Spleen (tissue), 11 donors: Measurements from ENCODE around the gene ZSWIM6. TPM values are rescaled to one million over a fixed set of nuclear protein-coding genes. Genes with fewer than 3 reads are reported as not detected.

ENCODE experiments used
- DNase-seq: peaks from one replicate; pipeline ENCODE4 v3.0.0-alpha.2; 2020
- H3K27ac ChIP-seq, 8 donors: fragments of 200-600 bp; sonication (generic) in 7 of 8; 1 replicate in 4 of 8; 2 replicates in 4 of 8; pipeline versions ENCODE4 v1.5.0 to v1.8.0; 2016 to 2021; ENCODE audit warnings: inconsistent platforms in 4 of 8, mild to moderate bottlenecking in 4 of 8, moderate library complexity in 1 of 8
- H3K27me3 ChIP-seq, 7 donors: fragments of 200-600 bp; sonication (generic) in 6 of 7; replicated peaks in 1 of 7; 1 replicate in 4 of 7; 2 replicates in 3 of 7; pipeline versions ENCODE4 v1.5.0 to v1.8.0; 2016 to 2021; ENCODE audit warnings: inconsistent platforms in 3 of 7, mild to moderate bottlenecking in 1 of 7
- H3K36me3 ChIP-seq, 6 donors: fragments of 200-600 bp; sonication (generic) in 5 of 6; 1 replicate in 4 of 6; 2 replicates in 2 of 6; pipeline versions ENCODE4 v1.5.0 to v1.8.0; 2016 to 2021; ENCODE audit warnings: inconsistent platforms in 2 of 6
- H3K4me1 ChIP-seq, 6 donors: fragments of 200-600 bp; sonication (generic) in 5 of 6; 1 replicate in 3 of 6; 2 replicates in 3 of 6; pipeline versions ENCODE4 v1.5.0 to v1.8.0; 2016 to 2021; ENCODE audit warnings: inconsistent platforms in 3 of 6
- H3K4me3 ChIP-seq, 8 donors: fragments of 200-600 bp; sonication (generic) in 7 of 8; 1 replicate in 4 of 8; 2 replicates in 4 of 8; pipeline versions ENCODE4 v1.5.0 to v1.8.0; 2016 to 2021; ENCODE audit warnings: inconsistent platforms in 4 of 8, mild to moderate bottlenecking in 4 of 8, moderate library complexity in 2 of 8
- H3K9me3 ChIP-seq, 8 donors: fragments of 200-600 bp; sonication (generic) in 7 of 8; 1 replicate in 4 of 8; 2 replicates in 4 of 8; pipeline versions ENCODE4 v1.5.0 to v1.8.0; 2016 to 2021; ENCODE audit warnings: inconsistent platforms in 4 of 8
- CTCF ChIP-seq, 11 experiments: fragments of 200-600 bp in 7 of 11; fragments of 450-650 bp in 4 of 11; sonication (generic) in 4 of 11; IDR thresholded peaks in 8 of 11; conservative IDR thresholded peaks in 3 of 11; 1 replicate in 7 of 11; 2 replicates in 4 of 11; pipeline versions ENCODE4 v1.4.0 to v1.8.0; 2016 to 2021; ENCODE audit warnings: antibody characterized with exemption in 11 of 11, inconsistent platforms in 4 of 11, mild to moderate bottlenecking in 1 of 11
- POLR2A ChIP-seq, 3 donors: fragments of 450-650 bp; IDR thresholded peaks; one replicate each; pipeline ENCODE4 v1.5.1; 2017; ENCODE audit warnings: antibody characterized with exemption in 3 of 3, mild to moderate bottlenecking in 1 of 3
- POLR2AphosphoS5 ChIP-seq, 3 donors: sonication (generic); formaldehyde crosslinking; IDR thresholded peaks; one replicate each; pipeline ENCODE4 v1.5.1; 2017; ENCODE audit warnings: antibody characterized with exemption in 3 of 3
- WGBS, 5 donors: extraction: QIAGEN DNeasy Blood & Tissue Kit in 3 of 5; methylation state at CpG; one replicate each; pipeline versions ENCODE4 v1.1.5 to v1.1.7; 2013 to 2018; 5-methylcytosine and 5-hydroxymethylcytosine counted together
- intact Hi-C: fragments of 100-400 bp; cut with DNase I; formaldehyde crosslinking; loops from one replicate; pipeline ENCODE4 v1.15.0; 2023; ENCODE audit warnings: low total_unique reads
- polyA plus RNA-seq, 3 donors: library from polyadenylated mRNA; stranded (reverse); fragments of 200-250 nt; gene quantifications; one replicate each; pipeline ENCODE4 v1.2.1, GENCODE V29; 2013
- total RNA-seq, 7 donors: library from RNA; depleted of rRNA in 3 of 7; stranded (reverse); fragments of >200 nt in 3 of 7; fragmentation: NEBNext Ultra II Directional in 4 of 7; extraction: Animal tissue kit (Norgen Biotek cat#: 25700) in 4 of 7; gene quantifications; one replicate each; pipeline versions ENCODE4 v1.1.0 to v1.2.1, GENCODE V29; 2016 to 2021
- donor health status: healthy with polysubstance abuse.
- donor health status: DM: no; HTN: no; CAD: no; lungs with moderate emphysema.
- donor health status: DM: no; HTN: no; CAD: no.
- donor health status: Bipolar disorder and iron deficiency.
- donor health status: healthy.
- donor health status: DM: no; HTN: no; CAD: no.
- donor health status: DM: yes; HTN: yes; CAD: no.

Gene ZSWIM6
- total and polyA plus RNA-seq, 10 donors, result 3.1 to 22.9 (median 16.9) TPM

DNA sequence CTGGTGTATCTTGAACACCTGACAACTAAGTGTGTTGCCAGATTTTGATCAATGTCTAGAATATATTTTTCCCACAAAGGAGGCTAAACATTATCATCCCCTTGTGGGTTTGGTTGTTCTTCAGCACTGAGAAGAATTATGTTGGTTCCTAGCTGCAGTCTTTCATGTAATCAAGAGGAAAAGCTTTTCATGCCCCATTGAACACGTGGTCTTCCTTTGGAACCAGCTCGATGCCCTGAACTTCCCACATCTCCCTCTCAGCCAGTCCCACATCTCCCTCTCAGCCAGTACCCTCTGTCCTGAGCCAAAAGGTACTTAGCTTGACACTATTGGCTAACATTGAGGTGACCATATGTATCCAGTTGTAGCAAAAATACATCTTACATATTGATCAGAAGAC is 36.7 kb upstream of the ZSWIM6 start:
- DNase-seq, result no peak
- no peaks in the 10 kb centered on the region for H3K4me1 ChIP-seq
- no peak overlapping the region for H3K4me3 ChIP-seq
- 57 to 75% (median 69%) methylated on average over 2 of the region's 2 CpGs for WGBS, 5 donors
- intact Hi-C loops, result no loop called here
- no peak for TF ChIP-seq POLR2AphosphoS5 (IDR thresholded peaks at IDR 0.05)
- TF ChIP-seq POLR2A (IDR thresholded peaks at IDR 0.05), result no peak
- TF ChIP-seq CTCF (IDR thresholded peaks at IDR 0.05 in 8 of 11, conservative IDR thresholded peaks at IDR 0.05 in 3 of 11), result no peak
- no peaks in the 10 kb centered on the region for H3K36me3 ChIP-seq
- H3K27ac ChIP-seq, result no peak overlapping the region
- H3K9me3 ChIP-seq, result no peaks in the 10 kb centered on the region
- no peaks in the 10 kb centered on the region for H3K27me3 ChIP-seq

- no peak for DNase-seq
- peaks cover 0 to 6% (median 4%) of the 10 kb centered on the region in 6 donors for H3K4me1 ChIP-seq
- H3K27me3 ChIP-seq, result no peaks in the 10 kb centered on the region
- no peak for TF ChIP-seq POLR2AphosphoS5 (IDR thresholded peaks at IDR 0.05)
- no peak for TF ChIP-seq CTCF (IDR thresholded peaks at IDR 0.05 in 8 of 11, conservative IDR thresholded peaks at IDR 0.05 in 3 of 11)
- TF ChIP-seq POLR2A (IDR thresholded peaks at IDR 0.05), result no peak
- H3K9me3 ChIP-seq, result no peaks in the 10 kb centered on the region
- H3K36me3 ChIP-seq, result no peaks in the 10 kb centered on the region
- no peak overlapping the region for H3K27ac ChIP-seq
- intact Hi-C loops, result no loop called here
- no peak overlapping the region for H3K4me3 ChIP-seq
- 51 to 69% (median 65%) methylated on average over 3 of the region's 3 CpGs for WGBS, 5 donors
These were observed 34.0 kb upstream of the ZSWIM6 start for GRCh38 chr5:61298066-61298465.

DNA sequence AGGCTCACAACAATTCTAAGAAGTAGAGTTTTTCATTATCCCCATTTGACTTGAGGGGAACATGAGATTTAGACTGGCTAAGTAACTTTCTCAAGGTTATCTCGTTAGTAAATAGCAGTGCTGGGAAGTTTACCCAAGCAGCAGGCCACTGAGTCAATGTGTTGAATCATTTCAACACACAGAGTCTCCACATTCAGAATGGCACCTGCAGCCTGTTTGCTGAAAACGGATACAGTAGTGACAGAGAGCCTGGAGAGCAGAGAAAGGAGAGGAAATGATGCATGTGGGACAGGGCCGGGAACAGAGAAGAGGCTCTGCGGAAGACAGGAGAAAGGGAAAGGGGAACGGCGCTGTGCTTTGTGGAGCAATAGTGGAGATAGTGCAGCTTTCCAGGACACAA is 33.5 kb upstream of the ZSWIM6 start:
- Histone ChIP-seq H3K4me1 (peaks cover 0 to 11% (median 5%) of the 10 kb centered on the region in 6 donors), H3K9me3 (no peaks in the 10 kb centered on the region), H3K27me3 (no peaks in the 10 kb centered on the region), H3K36me3 (no peaks in the 10 kb centered on the region), H3K4me3 (no peak overlapping the region), H3K27ac (no peak overlapping the region)
- DNase-seq, result no peak
- TF ChIP-seq POLR2AphosphoS5 (IDR thresholded peaks at IDR 0.05) (no peak), POLR2A (IDR thresholded peaks at IDR 0.05) (no peak), CTCF (IDR thresholded peaks at IDR 0.05 in 8 of 11, conservative IDR thresholded peaks at IDR 0.05 in 3 of 11) (no peak)
- WGBS, 5 donors, result 76 to 90% (median 83%) methylated on average over 6 of the region's 6 CpGs
- intact Hi-C loops, result no loop called here

- H3K27me3 ChIP-seq, result no peaks in the 10 kb centered on the region
- 91 to 97% (median 92%) methylated on average over 5 of the region's 5 CpGs for WGBS, 5 donors
- intact Hi-C loops, result no loop called here
- H3K9me3 ChIP-seq, result no peaks in the 10 kb centered on the region
- TF ChIP-seq POLR2A (IDR thresholded peaks at IDR 0.05), result no peak
- no peak for TF ChIP-seq CTCF (IDR thresholded peaks at IDR 0.05 in 8 of 11, conservative IDR thresholded peaks at IDR 0.05 in 3 of 11)
- no peak for TF ChIP-seq POLR2AphosphoS5 (IDR thresholded peaks at IDR 0.05)
- DNase-seq, result no peak
- peaks cover 0 to 14% (median 8%) of the 10 kb centered on the region in 6 donors for H3K4me1 ChIP-seq
- H3K4me3 ChIP-seq, result no peak overlapping the region
- no peaks in the 10 kb centered on the region for H3K36me3 ChIP-seq
- no peak overlapping the region for H3K27ac ChIP-seq
These were observed 32.8 kb upstream of the ZSWIM6 start for GRCh38 chr5:61299261-61299681.
